Astrocyte (in vitro differentiated cells and primary cell): ENCODE results near the gene EXO1. TPM values are rescaled to one million over a fixed set of nuclear protein-coding genes. Genes with fewer than 3 reads are reported as not detected.

ENCODE experiments used
- DNase-seq: peaks from one replicate; pipeline ENCODE4 v3.0.0-alpha.2; 2010; ENCODE audit warnings: low read depth
- FAIRE-seq: peaks from 2 replicates; lab custom pipeline; 2011; peaks lifted over from hg19 to GRCh38; lab: Jason Lieb, UNC
- H2AFZ ChIP-seq: 2 replicates; pipeline ENCODE4 v1.6.0; 2012; ENCODE audit warnings: low read depth, low read length, inconsistent platforms
- H3K27ac ChIP-seq: 2 replicates; pipeline ENCODE4 v1.5.1; 2011; ENCODE audit warnings: low read depth, low read length, inconsistent platforms
- H3K27me3 ChIP-seq: 2 replicates; pipeline ENCODE4 v1.6.0; 2011; ENCODE audit warnings: low read length, inconsistent platforms; ENCODE audit not compliant: insufficient read depth
- H3K36me3 ChIP-seq: 2 replicates; pipeline ENCODE4 v1.5.1; 2011; ENCODE audit warnings: low read length, inconsistent platforms; ENCODE audit not compliant: insufficient read depth
- H3K4me1 ChIP-seq: 2 replicates; pipeline ENCODE4 v1.5.1; 2011; ENCODE audit warnings: low read length, inconsistent platforms; ENCODE audit not compliant: insufficient read depth
- H3K4me2 ChIP-seq: 2 replicates; pipeline ENCODE4 v1.6.0; 2012; ENCODE audit warnings: low read length, inconsistent platforms
- H3K4me3 ChIP-seq: 2 replicates; pipeline ENCODE4 v1.5.1; 2011; ENCODE audit warnings: low read depth, mild to moderate bottlenecking, low read length, inconsistent platforms; ENCODE audit not compliant: insufficient read depth
- H3K79me2 ChIP-seq: 2 replicates; pipeline ENCODE4 v1.6.0; 2012; ENCODE audit warnings: mild to moderate bottlenecking, low read length, inconsistent platforms; ENCODE audit not compliant: insufficient read depth
- H3K9ac ChIP-seq: 2 replicates; pipeline ENCODE4 v1.6.0; 2012; ENCODE audit warnings: mild to moderate bottlenecking, low read length, inconsistent platforms
- H3K9me3 ChIP-seq: 2 replicates; pipeline ENCODE4 v1.5.1; 2012; ENCODE audit warnings: low read depth, mild to moderate bottlenecking, low read length, inconsistent platforms; ENCODE audit not compliant: insufficient read depth
- H4K20me1 ChIP-seq: 2 replicates; pipeline ENCODE4 v1.6.0; 2012; ENCODE audit warnings: low read length, inconsistent platforms; ENCODE audit not compliant: insufficient read depth
- H3K27ac Mint-ChIP-seq: one replicate; pipeline ENCODE4 v1.8.0; 2021; ENCODE audit warnings: mild to moderate bottlenecking, mixed read lengths; ENCODE audit not compliant: unreplicated experiment
- H3K27me3 Mint-ChIP-seq: one replicate; pipeline ENCODE4 v1.8.0; 2021; ENCODE audit warnings: low read depth, mixed read lengths; ENCODE audit not compliant: unreplicated experiment
- H3K36me3 Mint-ChIP-seq: one replicate; pipeline ENCODE4 v1.8.0; 2021; ENCODE audit warnings: low read depth, mixed read lengths; ENCODE audit not compliant: unreplicated experiment
- H3K4me1 Mint-ChIP-seq: one replicate; pipeline ENCODE4 v1.8.0; 2021; ENCODE audit warnings: low read depth, mixed read lengths; ENCODE audit not compliant: unreplicated experiment
- H3K4me3 Mint-ChIP-seq: one replicate; pipeline ENCODE4 v1.8.0; 2021; ENCODE audit warnings: mild to moderate bottlenecking, moderate library complexity, mixed read lengths; ENCODE audit not compliant: unreplicated experiment
- H3K9me3 Mint-ChIP-seq: one replicate; pipeline ENCODE4 v1.8.0; 2021; ENCODE audit warnings: mild to moderate bottlenecking, mixed read lengths; ENCODE audit not compliant: unreplicated experiment
- CTCF ChIP-seq: IDR thresholded peaks from 2 replicates; pipeline ENCODE4 v1.5.1; 2011; ENCODE audit warnings: low read depth, mild to moderate bottlenecking, inconsistent platforms, low read length, moderate library complexity; ENCODE audit not compliant: insufficient read depth
- EZH2 ChIP-seq: IDR thresholded peaks from 2 replicates; pipeline ENCODE4 v1.6.1; 2012; ENCODE audit warnings: mild to moderate bottlenecking, low read length, inconsistent platforms; ENCODE audit not compliant: insufficient read depth
- total RNA-seq: library from RNA; stranded (reverse); gene quantifications from 2 replicates; pipeline ENCODE4 v1.2.1, GENCODE V29; 2021

The EXO1 gene
- total RNA-seq, 1 donor from 2014 or later = 3.8 TPM

- H3K9me3 Mint-ChIP-seq = no peaks in the 10 kb centered on the region
- H3K27ac ChIP-seq = no peak overlapping the region
- H3K4me1 Mint-ChIP-seq = peaks cover 7% of the 10 kb centered on the region
- no peak overlapping the region for H3K9ac ChIP-seq
- DNase-seq (no peak), FAIRE-seq (no peak)
- no peaks in the 10 kb centered on the region for H3K36me3 ChIP-seq
- H3K4me1 ChIP-seq = peaks cover 3% of the 10 kb centered on the region
- no peak overlapping the region for H2AFZ ChIP-seq
- TF ChIP-seq CTCF (no peak), EZH2 (no peak)
- no peak overlapping the region for H3K4me3 ChIP-seq
- no peak overlapping the region for H3K27ac Mint-ChIP-seq
- H3K79me2 ChIP-seq = no peaks in the 10 kb centered on the region
- no peaks in the 10 kb centered on the region for H3K9me3 ChIP-seq
- no peaks in the 10 kb centered on the region for H4K20me1 ChIP-seq
- H3K4me3 Mint-ChIP-seq = no peak overlapping the region
- H3K27me3 Mint-ChIP-seq = peaks cover 4% of the 10 kb centered on the region
- no peaks in the 10 kb centered on the region for H3K36me3 Mint-ChIP-seq
- no peaks in the 10 kb centered on the region for H3K27me3 ChIP-seq
- H3K4me2 ChIP-seq = no peak overlapping the region
These were observed 11.1 kb upstream of the EXO1 start for GRCh38 chr1:241836941-241837340.

- Histone ChIP-seq H3K4me2 (peak overlapping the region; percentile 44), H3K27ac (no peak overlapping the region), H3K36me3 (no peaks in the 10 kb centered on the region), H3K9me3 (no peaks in the 10 kb centered on the region), H2AFZ (no peak overlapping the region), H3K4me3 (no peak overlapping the region), H3K27me3 (no peaks in the 10 kb centered on the region), H3K9ac (no peak overlapping the region), H4K20me1 (no peaks in the 10 kb centered on the region), H3K79me2 (no peaks in the 10 kb centered on the region), H3K4me1 (peaks cover 3% of the 10 kb centered on the region)
- H3K4me3 Mint-ChIP-seq = no peak overlapping the region
- no peaks in the 10 kb centered on the region for H3K36me3 Mint-ChIP-seq
- no peak for FAIRE-seq
- H3K9me3 Mint-ChIP-seq = no peaks in the 10 kb centered on the region
- H3K27me3 Mint-ChIP-seq = peaks cover 4% of the 10 kb centered on the region
- peak overlapping the region; percentile 41 for H3K27ac Mint-ChIP-seq
- peaks cover 9% of the 10 kb centered on the region for H3K4me1 Mint-ChIP-seq
- no peak for DNase-seq
- TF ChIP-seq EZH2 = no peak
- TF ChIP-seq CTCF = no peak
These were observed 10.6 kb upstream of the EXO1 start for GRCh38 chr1:241837416-241837815.

DNA sequence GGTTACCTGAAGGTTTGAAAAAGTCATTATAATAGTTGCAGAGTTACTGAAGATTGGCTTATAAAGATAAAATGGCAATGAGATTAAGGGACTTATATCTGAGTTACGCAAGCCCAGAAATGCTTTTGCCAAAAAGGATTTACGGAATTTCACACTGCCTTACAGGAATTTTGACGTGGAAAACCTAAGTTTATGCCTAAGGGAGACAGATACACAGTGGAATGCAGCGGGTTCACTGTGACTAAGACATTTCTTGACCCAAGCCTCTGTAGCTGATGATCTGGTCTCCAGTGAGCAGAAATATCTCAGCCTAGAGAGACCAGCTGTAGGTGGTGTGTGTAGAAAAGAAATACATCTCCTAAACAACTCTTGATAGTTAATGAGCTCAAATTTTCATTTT is 10.1 kb upstream of the EXO1 start:
- H3K4me3 Mint-ChIP-seq = no peak overlapping the region
- Histone ChIP-seq H2AFZ (no peak overlapping the region), H3K79me2 (no peaks in the 10 kb centered on the region), H3K4me3 (no peak overlapping the region), H3K4me1 (peaks cover 3% of the 10 kb centered on the region), H3K4me2 (peak overlapping the region; percentile 44), H4K20me1 (no peaks in the 10 kb centered on the region), H3K27me3 (no peaks in the 10 kb centered on the region), H3K36me3 (no peaks in the 10 kb centered on the region), H3K9me3 (no peaks in the 10 kb centered on the region), H3K27ac (peak overlapping the region; percentile 28), H3K9ac (no peak overlapping the region)
- peak overlapping the region; percentile 87 for H3K27ac Mint-ChIP-seq
- no peaks in the 10 kb centered on the region for H3K9me3 Mint-ChIP-seq
- H3K27me3 Mint-ChIP-seq = peaks cover under 1% of the 10 kb centered on the region
- TF ChIP-seq EZH2 (no peak), CTCF (no peak)
- DNase-seq (peak; percentile 95), FAIRE-seq (peak; percentile 95)
- peaks cover 14% of the 10 kb centered on the region for H3K4me1 Mint-ChIP-seq
- no peaks in the 10 kb centered on the region for H3K36me3 Mint-ChIP-seq
